ENCODE data around the gene HAUS6.
A peak's percentile ranks its signal among the peaks of the same experiment; 100 is the strongest.
"Not testable (repeated sequence)": the region's sequence is repeated elsewhere in the genome, so short reads cannot be mapped to it uniquely, and the experiment has no call there.

Gene HAUS6

GRCh38 chr9:19036611-19037010 lies 66.1 kb downstream of the HAUS6 start:
- DNase-seq (ENCODE audit: low spot score): no peak

- DNase-seq (ENCODE audit: low spot score): no peak
Measured at GRCh38 chr9:19033015-19033414, 69.7 kb downstream of the HAUS6 start, which contains the start of gene SAXO1. Gene SAXO1, minus strand, starts transcription at chr9:19033209. Its CDS starts 301 bp downstream, at chr9:19032908.

GRCh38 chr9:19032406-19032805 lies 70.3 kb downstream of the HAUS6 start:
- DNase-seq (ENCODE audit: low spot score): no peak

- no peak for DNase-seq (ENCODE audit: low spot score)
Measured at GRCh38 chr9:19030899-19031298, 71.8 kb downstream of the HAUS6 start.

GRCh38 chr9:19028835-19029451 lies 73.8 kb downstream of the HAUS6 start:
- peak; percentile 72 for DNase-seq (ENCODE audit: low spot score)

- no peak for DNase-seq (ENCODE audit: low spot score)
Measured at GRCh38 chr9:19027825-19028224, 74.9 kb downstream of the HAUS6 start.

GRCh38 chr9:19026375-19026774 lies 76.3 kb downstream of the HAUS6 start:
- DNase-seq (ENCODE audit: low spot score): no peak

- no peak for DNase-seq (ENCODE audit: low spot score)
Measured at GRCh38 chr9:19023078-19023477, 79.6 kb downstream of the HAUS6 start.

GRCh38 chr9:19022206-19022605 lies 80.5 kb downstream of the HAUS6 start:
- no peak for DNase-seq (ENCODE audit: low spot score)

GRCh38 chr9:19021649-19022048 lies 81.1 kb downstream of the HAUS6 start:
- DNase-seq (ENCODE audit: low spot score): not testable (repeated sequence)

GRCh38 chr9:19020886-19021455 lies 81.7 kb downstream of the HAUS6 start:
- DNase-seq (ENCODE audit: low spot score): no peak

GRCh38 chr9:19018201-19018600 lies 84.5 kb downstream of the HAUS6 start:
- DNase-seq (ENCODE audit: low spot score): no peak

- DNase-seq (ENCODE audit: low spot score): no peak
Measured at GRCh38 chr9:19009391-19009965, 93.2 kb downstream of the HAUS6 start.

Measured in pons (tissue), 1 donor.